NCI-H69 (cell line): Measurements from ENCODE around the gene OBSCN.
A peak's percentile ranks its signal among the peaks of the same experiment; 100 is the strongest.

Experiments used
- DNase-seq: peaks from one replicate; lab custom pipeline; 2025; lab: John Stamatoyannopoulos, UW

The OBSCN gene

DNA sequence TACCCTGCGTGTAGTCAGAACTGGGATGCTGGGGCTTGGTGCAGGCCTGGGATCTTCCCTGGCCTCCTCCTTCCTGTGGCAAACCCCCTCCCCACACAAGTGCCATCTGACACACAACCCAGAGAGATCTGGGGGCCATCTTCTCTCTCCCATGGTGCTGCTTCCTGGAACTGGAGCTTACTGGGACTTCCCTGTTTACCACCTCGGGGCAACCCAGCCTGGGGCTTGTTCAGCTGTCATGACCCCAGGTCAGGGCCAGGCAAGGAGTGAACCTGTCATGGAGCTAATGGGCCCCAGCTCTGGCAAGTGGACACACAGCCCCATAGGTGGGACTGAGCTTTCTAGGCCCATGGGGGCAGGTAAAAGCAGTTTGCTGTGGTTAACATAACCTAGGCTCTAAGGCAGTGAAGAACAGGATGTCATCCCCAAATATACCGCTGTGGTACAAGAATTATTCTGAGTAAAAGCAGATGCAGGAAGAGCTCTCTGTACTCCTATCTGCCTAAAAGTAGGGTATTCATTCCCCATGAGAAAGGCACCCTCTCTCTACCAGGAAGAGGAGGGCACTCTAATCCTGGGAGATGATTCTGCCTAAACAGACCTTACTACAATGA is 196.4 kb downstream of the OBSCN start:
- DNase-seq = no peak

- peak; percentile 24 for DNase-seq
Measured at GRCh38 chr1:228405200-228405978, 197.5 kb downstream of the OBSCN start.

DNA sequence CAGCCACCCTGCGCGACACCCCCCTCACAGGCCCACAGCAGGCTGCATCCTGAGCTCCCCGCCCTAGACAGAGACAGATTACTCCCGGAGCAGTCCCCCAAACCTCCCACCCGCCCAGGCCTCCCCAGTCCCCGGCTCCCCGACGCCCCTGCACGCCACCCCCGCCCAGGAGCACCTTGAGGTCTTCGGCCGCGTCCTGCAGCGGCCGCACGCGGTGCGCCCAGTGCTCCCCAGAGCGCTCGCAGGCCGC is 198.1 kb downstream of the OBSCN start:
- no peak for DNase-seq

GRCh38 chr1:228407106-228408040 is 199.5 kb downstream of the OBSCN start:
- DNase-seq = no peak

DNA sequence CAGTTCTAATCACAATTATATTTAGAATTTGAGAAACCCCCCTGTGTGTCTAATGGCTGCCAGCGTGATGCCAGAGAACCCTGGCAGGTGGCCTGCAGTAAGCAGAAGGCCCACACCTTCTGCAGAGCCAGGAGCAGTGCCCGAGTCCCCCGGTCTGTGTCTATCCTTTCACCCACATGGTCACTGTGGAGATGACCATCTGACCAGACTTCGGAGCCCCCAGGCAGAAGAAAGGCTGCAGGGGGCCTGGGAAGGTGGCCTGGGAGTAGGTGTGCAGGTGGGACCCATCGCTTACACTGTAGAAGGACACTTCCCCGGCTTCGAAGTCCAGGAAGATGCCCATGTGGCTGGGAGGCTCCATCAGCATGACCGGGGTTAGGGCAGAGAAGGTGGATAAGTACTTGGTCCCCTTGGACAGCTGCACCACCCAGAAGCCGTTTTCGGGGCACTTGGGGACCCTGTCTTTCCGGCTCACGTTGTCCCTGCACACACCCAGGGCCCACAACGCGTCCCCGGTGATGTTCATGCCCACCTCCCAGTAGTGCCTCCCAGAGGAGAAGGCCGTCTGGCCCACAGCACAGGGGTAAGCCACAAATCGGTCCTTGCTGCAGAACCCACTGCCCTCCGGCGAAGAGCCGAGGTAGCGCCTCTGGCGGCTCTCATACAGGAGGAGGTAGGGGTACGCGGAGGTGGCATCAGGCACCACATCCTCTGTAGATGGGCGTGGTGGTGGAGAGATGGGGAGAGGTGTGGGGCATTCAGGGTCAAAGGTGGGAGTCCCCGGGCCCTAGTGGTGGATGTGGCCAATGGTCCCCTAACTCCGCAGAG is 200.4 kb downstream of the OBSCN start:
- no peak for DNase-seq

DNA sequence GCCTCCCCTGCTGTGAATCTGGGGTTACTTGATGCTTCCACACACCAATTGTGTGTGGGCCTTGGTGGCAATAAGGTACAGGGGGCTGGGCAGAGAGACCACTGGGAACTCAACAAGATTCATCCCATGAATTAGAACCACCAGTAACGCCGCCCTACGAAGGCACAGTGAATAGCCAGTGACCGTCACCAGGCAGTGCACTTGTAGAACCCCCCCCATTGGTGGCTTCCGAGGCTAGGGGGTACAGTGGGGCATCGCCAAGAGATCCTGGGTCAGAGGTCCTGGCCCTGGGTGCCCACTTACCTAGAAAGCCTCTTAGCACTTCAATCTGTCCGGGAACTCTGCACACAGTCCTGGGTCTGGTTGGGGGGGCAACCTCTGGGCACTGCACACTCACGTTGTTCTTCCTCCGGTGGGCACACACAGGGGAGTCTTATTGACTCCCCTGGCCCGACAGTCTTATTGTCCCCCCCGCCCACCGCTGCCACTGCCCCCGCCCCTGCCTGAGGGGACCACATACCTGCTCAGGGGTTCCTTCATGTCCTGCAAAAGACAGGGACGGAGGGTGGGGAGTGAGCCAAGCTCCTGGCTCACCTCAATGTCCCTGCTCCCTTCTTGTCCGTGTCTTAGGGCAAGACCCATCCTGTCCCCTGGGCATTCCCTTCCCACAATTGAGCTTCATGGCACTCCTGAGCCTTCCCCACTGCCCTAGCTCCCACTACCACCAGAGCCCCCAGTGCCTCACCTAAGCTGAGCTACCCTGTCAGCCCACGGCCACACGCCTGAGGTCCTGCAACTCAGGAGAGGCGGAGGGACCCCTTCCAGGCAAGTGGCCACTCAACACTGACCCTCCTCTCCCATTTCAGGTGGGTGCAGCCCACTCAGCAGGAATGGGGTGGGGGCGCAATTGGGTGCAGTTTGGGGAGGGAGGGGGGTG is 201.3 kb downstream of the OBSCN start:
- DNase-seq = no peak

- DNase-seq = no peak
Measured at GRCh38 chr1:228410015-228410414, 202.2 kb downstream of the OBSCN start.

- DNase-seq = no peak
Measured at GRCh38 chr1:228410671-228411070, 202.8 kb downstream of the OBSCN start.

DNA sequence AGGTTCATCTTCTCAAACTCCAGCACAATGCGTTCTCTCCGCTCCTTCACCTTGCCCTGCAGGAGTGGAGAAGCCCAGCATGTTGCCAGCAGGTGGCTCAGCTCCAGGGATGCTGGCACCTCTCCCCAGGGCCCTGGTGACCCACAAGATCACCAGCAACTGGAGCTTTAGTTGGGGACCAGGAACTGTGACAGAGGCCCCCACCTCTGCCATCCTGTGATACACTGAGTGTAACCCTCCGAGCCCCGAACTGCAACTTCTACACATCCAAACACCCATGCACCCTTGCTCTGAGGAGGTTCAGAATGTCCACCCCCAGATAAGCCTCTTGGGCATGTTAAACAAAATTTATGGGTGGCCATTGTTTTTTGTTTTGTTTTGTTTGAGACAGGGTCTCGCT is 203.3 kb downstream of the OBSCN start:
- no peak for DNase-seq

- no peak for DNase-seq
Measured at GRCh38 chr1:228411548-228412430, 203.9 kb downstream of the OBSCN start.

DNA sequence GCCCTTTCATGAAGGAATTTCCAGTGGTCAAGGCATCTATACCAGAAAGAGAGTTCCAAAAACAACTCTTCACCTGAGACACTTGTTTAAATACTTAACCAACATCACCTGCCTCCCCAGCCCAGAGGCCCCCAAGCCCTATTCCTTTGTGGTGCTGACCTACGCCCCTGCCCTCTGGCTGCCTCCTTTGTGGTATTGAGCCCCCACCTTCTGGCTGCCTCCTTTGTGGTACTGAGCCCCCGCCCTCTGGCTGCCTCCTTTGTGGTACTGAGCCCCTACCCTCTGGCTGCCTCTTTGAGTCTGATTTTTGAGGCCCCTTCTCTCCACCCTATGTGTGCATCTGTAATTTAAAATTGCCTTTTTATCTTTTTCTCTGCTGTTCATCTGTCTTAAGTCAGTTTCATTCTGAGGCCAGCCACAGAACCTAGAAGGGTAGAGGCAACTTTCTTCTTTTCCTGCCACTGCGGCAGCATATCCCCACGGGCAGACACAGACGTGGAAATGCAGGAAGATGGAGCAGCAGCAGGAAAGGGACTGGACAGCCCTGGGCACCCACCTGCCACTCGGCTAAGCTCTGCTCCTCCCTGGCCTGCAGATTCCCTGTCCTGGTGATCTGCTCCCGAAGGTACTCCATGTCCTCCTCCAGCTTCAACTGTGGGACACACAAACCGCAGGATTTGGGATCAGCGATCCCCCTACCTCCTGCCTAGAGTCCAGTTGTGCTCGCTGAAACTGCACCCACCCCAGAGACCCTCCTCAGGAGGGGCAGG is 205.6 kb downstream of the OBSCN start:
- no peak for DNase-seq

DNA sequence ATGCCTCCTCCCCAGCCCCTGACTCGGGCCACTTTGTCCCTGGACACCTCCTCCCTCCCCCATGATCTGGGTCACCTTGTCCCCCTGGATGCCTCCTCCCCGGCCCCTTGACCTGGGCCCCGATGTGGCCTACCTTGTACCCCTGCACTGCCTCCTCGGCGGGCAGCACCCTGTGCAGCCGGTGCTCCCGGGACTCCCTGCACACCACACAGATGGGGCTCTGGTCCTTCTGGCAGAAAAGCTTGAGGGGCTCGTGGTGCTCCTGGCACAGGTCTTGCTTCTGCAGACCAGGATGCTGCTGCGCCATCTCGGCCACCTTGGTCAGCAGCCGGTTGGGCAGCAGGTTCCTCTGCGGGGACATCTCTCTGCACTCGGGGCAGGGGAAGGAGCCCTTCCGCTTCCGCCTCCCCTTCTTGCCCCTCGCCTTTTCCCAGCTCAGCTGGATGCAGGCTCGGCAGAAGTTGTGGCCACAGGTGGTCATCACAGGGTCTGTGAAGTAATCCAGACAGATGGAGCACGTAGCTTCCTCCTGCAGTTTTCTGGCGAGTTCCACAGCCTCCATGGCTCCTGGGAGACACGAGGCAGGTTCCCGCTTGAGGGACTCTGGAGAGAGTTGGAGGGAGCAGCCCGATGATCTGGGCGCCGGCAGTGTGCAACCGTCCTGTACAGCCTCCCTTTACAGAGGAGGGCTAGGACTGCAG is 206.8 kb downstream of the OBSCN start:
- no peak for DNase-seq

DNA sequence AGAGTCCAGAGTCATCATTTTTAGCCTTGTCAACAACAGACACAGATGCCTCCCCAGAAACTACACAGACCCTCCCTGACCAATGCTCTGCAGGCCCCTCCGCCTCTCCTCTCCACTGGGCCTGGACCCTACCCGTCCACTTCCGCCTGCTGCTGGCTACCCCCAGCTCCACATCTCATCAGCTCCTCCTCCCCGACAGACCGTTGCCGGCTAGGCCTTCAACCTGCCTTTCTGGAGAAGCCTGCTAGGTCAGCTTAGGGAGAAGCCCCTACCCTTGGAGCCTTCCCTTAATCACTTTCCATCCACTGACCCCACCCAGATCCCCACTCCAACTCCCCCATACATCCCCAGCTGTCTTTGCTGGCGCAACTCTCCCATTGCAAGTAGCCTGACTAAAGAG is 207.4 kb downstream of the OBSCN start:
- no peak for DNase-seq

DNA sequence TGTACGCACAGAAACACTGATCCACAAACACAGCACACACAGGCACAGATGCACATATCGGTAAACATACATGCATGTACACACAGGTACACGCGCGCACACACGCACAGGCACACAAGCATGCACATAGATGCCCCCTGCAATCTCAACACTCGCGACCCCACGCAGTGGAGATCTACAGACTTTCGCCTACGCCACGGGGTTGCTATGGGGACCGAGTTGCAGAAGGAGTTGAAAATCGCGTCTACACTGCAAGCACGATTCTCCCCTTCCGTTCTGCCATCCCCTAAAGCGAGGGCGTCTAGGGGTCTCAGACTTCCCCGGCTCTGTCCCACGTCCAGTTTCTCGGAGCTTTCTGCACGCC is 208.0 kb downstream of the OBSCN start:
- DNase-seq = no peak

GRCh38 chr1:228416217-228416933 is 208.5 kb downstream of the OBSCN start, which contains the start of gene TRIM17:
TSS of gene TRIM17 (minus strand) at chr1:228416861. CDS start at chr1:228415072, 1,789 bp downstream.
- DNase-seq = peak; percentile 66

DNA sequence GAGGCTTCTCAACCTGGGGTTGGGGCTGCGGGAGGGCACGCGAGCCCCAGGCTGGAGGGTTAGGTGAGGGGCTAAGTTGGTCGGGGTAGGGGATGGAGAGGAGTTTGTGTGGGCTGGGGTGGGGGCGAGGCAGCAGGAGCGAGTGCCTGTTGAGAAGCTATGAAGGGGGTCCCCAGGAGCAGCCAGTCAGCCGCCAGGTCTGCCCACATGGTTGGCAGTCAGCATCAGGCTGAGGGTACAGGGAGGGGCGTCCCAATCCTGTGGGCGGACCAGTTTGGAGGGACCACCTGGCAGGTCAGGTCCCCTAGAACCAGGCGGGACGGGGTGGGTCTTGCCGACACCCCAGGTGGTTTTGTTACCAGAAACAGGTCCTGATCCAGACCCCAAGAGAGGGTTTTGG is 209.2 kb downstream of the OBSCN start:
- DNase-seq = no peak

- no peak for DNase-seq
Measured at GRCh38 chr1:228417483-228418203, 209.8 kb downstream of the OBSCN start.
